Measurements from ENCODE around the gene A1BG.
A peak's percentile ranks its signal among the peaks of the same experiment; 100 is the strongest.

Gene A1BG

GRCh38 chr19:58305932-58306323 lies 47.4 kb downstream of the A1BG start:
- TF ChIP-seq CTCF (conservative IDR thresholded peaks at IDR 0.05): no peak
- H3K27ac ChIP-seq: peak overlapping the region; percentile 92

GRCh38 chr19:58305065-58305931 lies 48.0 kb downstream of the A1BG start, which contains the start of gene ERVK3-1:
TSS of gene ERVK3-1 (plus strand) at chr19:58305377. CDS start at chr19:58312169, 6,792 bp downstream.
- H3K27ac ChIP-seq: peak within 1 kb of the TSS; percentile 92
- TF ChIP-seq CTCF (conservative IDR thresholded peaks at IDR 0.05): no peak

GRCh38 chr19:58304748-58305064 lies 48.6 kb downstream of the A1BG start:
- H3K27ac ChIP-seq: peak overlapping the region; percentile 92
- no peak for TF ChIP-seq CTCF (conservative IDR thresholded peaks at IDR 0.05)

- TF ChIP-seq CTCF (conservative IDR thresholded peaks at IDR 0.05): no peak
Measured at GRCh38 chr19:58304255-58304654, 49.0 kb downstream of the A1BG start.

GRCh38 chr19:58300620-58301019 lies 52.7 kb downstream of the A1BG start:
- no peak for TF ChIP-seq CTCF (conservative IDR thresholded peaks at IDR 0.05)

More at GRCh38 chr19:58304255-58304654, 49.0 kb downstream of the A1BG start:
- H3K27ac ChIP-seq: peak overlapping the region; percentile 92

GRCh38 chr19:58296104-58296503 lies 57.2 kb downstream of the A1BG start:
- no peak overlapping the region for H3K27ac ChIP-seq
- no peak for TF ChIP-seq CTCF (conservative IDR thresholded peaks at IDR 0.05)

More at GRCh38 chr19:58300620-58301019, 52.7 kb downstream of the A1BG start:
- H3K27ac ChIP-seq: no peak overlapping the region
